CD4-positive, alpha-beta T cell treated with Interleukin-6 at 100 ng/mL for 8 hours (primary cell): Measurements from ENCODE around the gene SLC44A5.

Experiments used
- DNase-seq: peaks from one replicate; pipeline ENCODE4 v3.0.0-alpha.2; 2020; ENCODE audit warnings: mixed read lengths, low spot score

Gene SLC44A5

GRCh38 chr1:75174031-75174760 is 436.7 kb downstream of the SLC44A5 start:
- no peak for DNase-seq

GRCh38 chr1:75172556-75172955 is 438.4 kb downstream of the SLC44A5 start:
- no peak for DNase-seq

DNA sequence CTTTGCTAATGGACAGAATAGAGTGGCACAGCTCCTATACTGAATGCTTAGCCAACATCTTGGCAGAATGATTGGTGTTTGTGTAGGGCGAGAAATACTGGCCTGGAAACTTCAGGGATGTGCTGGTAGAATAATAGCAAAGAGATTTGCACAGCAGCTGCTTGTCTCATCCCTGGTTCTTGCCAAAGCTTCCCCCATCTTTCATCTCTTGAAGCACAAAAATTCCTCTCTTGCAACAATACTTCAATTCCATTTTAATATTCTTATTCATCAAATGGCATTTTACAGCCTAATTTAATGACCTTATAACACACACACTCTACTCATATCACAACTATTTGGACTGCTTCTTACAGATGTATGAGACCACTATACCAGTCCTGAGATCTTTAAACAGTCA is 439.0 kb downstream of the SLC44A5 start:
- DNase-seq, result no peak

DNA sequence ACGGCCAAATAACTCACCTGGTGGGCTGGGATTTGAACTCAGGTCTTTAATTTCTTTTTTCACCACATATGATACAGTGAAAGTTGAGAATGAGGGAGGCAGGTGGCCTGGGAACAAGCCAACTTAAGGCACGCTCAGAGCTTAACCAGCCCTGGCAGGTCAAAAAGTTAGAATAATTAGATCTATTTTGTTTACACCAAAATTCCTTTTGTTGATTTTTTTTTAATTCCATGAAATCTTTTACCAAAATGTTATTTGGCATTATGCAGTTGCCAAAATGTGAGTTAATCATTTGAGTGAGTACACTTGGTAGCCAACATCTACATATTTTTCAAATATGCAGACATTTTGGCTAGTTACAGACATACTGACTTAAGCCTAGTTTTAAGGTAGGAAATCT is 439.9 kb downstream of the SLC44A5 start:
- DNase-seq, result no peak

DNA sequence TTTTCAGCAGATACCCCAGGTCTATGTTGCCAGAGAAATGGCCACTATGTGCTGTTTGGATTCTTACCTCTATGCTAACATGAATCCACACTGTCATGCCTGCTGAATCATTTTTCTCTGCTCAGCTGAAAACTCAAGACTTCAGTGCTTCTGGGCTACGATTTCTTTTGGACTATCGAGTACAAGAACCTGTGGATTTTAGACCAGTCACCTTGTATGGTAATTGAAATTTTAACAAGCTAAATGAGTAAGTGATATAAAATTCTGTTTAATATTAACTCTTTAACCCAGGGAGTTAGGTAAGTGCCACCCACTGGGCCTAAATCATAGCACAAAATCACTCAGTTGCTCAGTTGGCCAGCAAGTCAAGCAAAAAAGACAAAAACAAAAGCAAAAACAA is 440.9 kb downstream of the SLC44A5 start:
- no peak for DNase-seq

DNA sequence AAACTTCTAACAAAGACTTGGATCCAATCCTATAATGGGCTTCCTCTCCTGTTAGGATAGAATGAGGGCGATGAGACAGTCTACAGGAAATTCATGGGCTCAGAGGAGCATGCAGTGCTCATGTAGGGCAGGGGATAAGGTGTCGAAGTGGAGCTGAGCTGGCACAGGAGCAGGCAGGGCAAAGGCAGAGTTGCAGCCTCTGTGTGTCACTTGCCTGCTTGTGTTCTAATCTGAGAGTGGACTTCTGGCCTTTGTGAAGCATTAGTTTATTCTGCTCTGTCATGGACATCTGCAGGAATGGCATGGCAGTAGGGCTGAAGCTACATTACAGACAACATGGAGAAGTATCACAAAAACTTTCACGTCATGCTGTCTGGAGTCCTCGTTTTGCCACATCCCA is 444.1 kb downstream of the SLC44A5 start:
- DNase-seq, result no peak

GRCh38 chr1:75165264-75165663 is 445.6 kb downstream of the SLC44A5 start:
- no peak for DNase-seq

DNA sequence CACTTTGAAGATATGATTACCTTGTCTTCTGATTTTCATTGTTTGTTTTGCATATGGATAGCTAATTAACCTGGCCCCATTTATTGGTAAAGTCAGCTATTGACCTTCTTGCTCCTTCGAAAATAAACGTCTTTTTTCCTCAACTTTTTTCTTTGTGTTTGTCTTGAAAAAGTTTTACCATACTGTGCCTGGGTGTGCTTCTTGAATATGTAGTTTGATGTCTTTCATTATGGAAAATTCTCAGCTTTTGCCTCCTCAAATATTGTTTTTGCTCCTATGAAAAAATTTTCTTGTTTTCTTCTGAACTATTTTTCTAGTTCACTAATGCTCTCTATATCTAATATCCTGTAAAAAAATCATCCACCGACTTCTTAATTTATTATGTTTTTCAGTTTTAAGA is 451.8 kb downstream of the SLC44A5 start:
- DNase-seq, result no peak
